H9 (cell line): ENCODE data around the gene LAMA5. TPM values are rescaled to one million over a fixed set of nuclear protein-coding genes. Genes with fewer than 3 reads are reported as not detected.

Experiments
- DNase-seq: peaks from one replicate; pipeline ENCODE4 v3.0.0-alpha.2; 2017
- H2AFZ ChIP-seq: one replicate; pipeline ENCODE4 v1.6.1; 2013; ENCODE audit warnings: mild to moderate bottlenecking, low read length, control low read depth, moderate library complexity
- H2AK5ac ChIP-seq: 2 replicates; pipeline ENCODE4 v1.6.1; 2013; ENCODE audit warnings: low read length, control low read depth, mixed read lengths; ENCODE audit not compliant: insufficient read length
- H2BK120ac ChIP-seq: one replicate; pipeline ENCODE4 v1.6.1; 2013; ENCODE audit warnings: low read depth, mild to moderate bottlenecking, low read length, control low read depth, inconsistent platforms; ENCODE audit not compliant: poor library complexity, severe bottlenecking
- H2BK12ac ChIP-seq: 2 replicates; pipeline ENCODE4 v1.6.1; 2013; ENCODE audit warnings: low read length, control low read depth, mixed read lengths, low read depth; ENCODE audit not compliant: insufficient read length
- H2BK15ac ChIP-seq: 2 replicates; pipeline ENCODE4 v1.6.1; 2013; ENCODE audit warnings: low read depth, low read length, control low read depth
- H2BK20ac ChIP-seq: one replicate; pipeline ENCODE4 v1.6.1; 2013; ENCODE audit warnings: low read depth, mild to moderate bottlenecking, low read length, control low read depth, inconsistent platforms; ENCODE audit not compliant: poor library complexity, severe bottlenecking
- H2BK5ac ChIP-seq: 2 replicates; pipeline ENCODE4 v1.6.1; 2013; ENCODE audit warnings: low read length, control low read depth, mixed read lengths; ENCODE audit not compliant: insufficient read length
- H3K14ac ChIP-seq: 2 replicates; pipeline ENCODE4 v1.6.1; 2013; ENCODE audit warnings: low read length, control low read depth; ENCODE audit not compliant: insufficient read depth
- H3K18ac ChIP-seq: 2 replicates; pipeline ENCODE4 v1.6.1; 2013; ENCODE audit warnings: low read depth, mild to moderate bottlenecking, mixed read lengths, low read length, control low read depth; ENCODE audit not compliant: insufficient read length
- H3K23ac ChIP-seq: 2 replicates; pipeline ENCODE4 v1.6.1; 2013; ENCODE audit warnings: low read length, control low read depth, mixed read lengths, low read depth; ENCODE audit not compliant: insufficient read length
- H3K23me2 ChIP-seq: 2 replicates; pipeline ENCODE4 v1.6.1; 2013; ENCODE audit warnings: low read depth, mild to moderate bottlenecking, mixed read lengths, low read length, control low read depth; ENCODE audit not compliant: insufficient read length, poor library complexity, severe bottlenecking
- H3K27ac ChIP-seq: 2 replicates; pipeline ENCODE4 v1.5.1; 2013; ENCODE audit warnings: low read length, control low read depth, mixed read lengths, low read depth; ENCODE audit not compliant: insufficient read length
- H3K27me3 ChIP-seq: 2 replicates; pipeline ENCODE4 v1.6.1; 2013; ENCODE audit warnings: low read length, control low read depth, inconsistent platforms; ENCODE audit not compliant: insufficient read depth
- H3K4ac ChIP-seq: 2 replicates; pipeline ENCODE4 v1.6.1; 2013; ENCODE audit warnings: low read depth, mild to moderate bottlenecking, control low read depth, inconsistent platforms, low read length, moderate library complexity
- H3K4me1 ChIP-seq: 2 replicates; pipeline ENCODE4 v1.6.1; 2013; ENCODE audit warnings: low read length, control low read depth, inconsistent platforms; ENCODE audit not compliant: insufficient read depth
- H3K4me2 ChIP-seq: 2 replicates; pipeline ENCODE4 v1.6.1; 2013; ENCODE audit warnings: low read length, control low read depth, mixed read lengths; ENCODE audit not compliant: insufficient read length, insufficient read depth
- H3K56ac ChIP-seq: 2 replicates; pipeline ENCODE4 v1.6.1; 2013; ENCODE audit warnings: low read depth, mild to moderate bottlenecking, mixed read lengths, low read length, control low read depth; ENCODE audit not compliant: insufficient read length
- H3K79me1 ChIP-seq: 2 replicates; pipeline ENCODE4 v1.6.1; 2013; ENCODE audit warnings: low read depth, mild to moderate bottlenecking, moderate library complexity, low read length, control low read depth, inconsistent platforms; ENCODE audit not compliant: insufficient read depth, poor library complexity, severe bottlenecking
- H3K79me2 ChIP-seq: 2 replicates; pipeline ENCODE4 v1.6.1; 2013; ENCODE audit warnings: low read length, control low read depth, inconsistent platforms; ENCODE audit not compliant: insufficient read depth
- H3K9ac ChIP-seq: 2 replicates; pipeline ENCODE4 v1.6.1; 2013; ENCODE audit warnings: low read length, control low read depth, mixed read lengths; ENCODE audit not compliant: insufficient read length; ENCODE audit errors: extremely low read depth
- H3K9me3 ChIP-seq: one replicate; pipeline ENCODE4 v1.6.1; 2013; ENCODE audit warnings: low read depth, low read length, inconsistent platforms; ENCODE audit not compliant: control insufficient read depth
- H3T11ph ChIP-seq: one replicate; pipeline ENCODE4 v1.6.1; 2013; ENCODE audit warnings: mild to moderate bottlenecking, low read length, control low read depth, inconsistent platforms
- H4K20me1 ChIP-seq: one replicate; pipeline ENCODE4 v1.6.1; 2013; ENCODE audit not compliant: control insufficient read depth, insufficient read length, insufficient read depth
- H4K5ac ChIP-seq: 2 replicates; pipeline ENCODE4 v1.6.1; 2013; ENCODE audit warnings: low read depth, mild to moderate bottlenecking, mixed read lengths, low read length, control low read depth; ENCODE audit not compliant: insufficient read length
- H4K8ac ChIP-seq: replicated peaks from 2 replicates; pipeline ENCODE4 v1.6.1; 2013; ENCODE audit warnings: low read length, control low read depth, mixed read lengths, low read depth; ENCODE audit not compliant: insufficient read length
- H4K91ac ChIP-seq: 2 replicates; pipeline ENCODE4 v1.6.1; 2013; ENCODE audit warnings: low read depth, mild to moderate bottlenecking, moderate library complexity, mixed read lengths, low read length, control low read depth; ENCODE audit not compliant: insufficient read length
- H3K27ac Mint-ChIP-seq, 3 experiments: 2 replicates in 2 of 3; 3 replicates in 1 of 3; pipeline ENCODE4 v1.8.0; 2020 to 2021; ENCODE audit warnings: mixed read lengths in 3 of 3, mild to moderate bottlenecking in 1 of 3, moderate library complexity in 1 of 3
- H3K27me3 Mint-ChIP-seq: 2 replicates; pipeline ENCODE4 v1.8.0; 2021; ENCODE audit warnings: low read depth, mild to moderate bottlenecking, moderate library complexity, mixed read lengths
- H3K36me3 Mint-ChIP-seq, 3 experiments: 2 replicates in 2 of 3; 3 replicates in 1 of 3; pipeline ENCODE4 v1.8.0; 2020 to 2021; ENCODE audit warnings: low read depth in 3 of 3, mixed read lengths in 3 of 3; ENCODE audit not compliant: insufficient read depth in 1 of 3
- H3K4me1 Mint-ChIP-seq, 2 experiments: 2 replicates each; pipeline ENCODE4 v1.8.0; 2020; ENCODE audit warnings: mixed read lengths in 2 of 2
- H3K4me3 Mint-ChIP-seq, 2 experiments: 2 replicates in 1 of 2; 3 replicates in 1 of 2; pipeline ENCODE4 v1.8.0; 2020 to 2021; ENCODE audit warnings: mild to moderate bottlenecking in 2 of 2, mixed read lengths in 2 of 2, moderate library complexity in 1 of 2
- H3K9me3 Mint-ChIP-seq, 2 experiments: 2 replicates in 1 of 2; 3 replicates in 1 of 2; pipeline ENCODE4 v1.8.0; 2020; ENCODE audit warnings: mild to moderate bottlenecking in 2 of 2, mixed read lengths in 2 of 2, moderate library complexity in 1 of 2
- CTCF ChIP-seq: fragments of 200-600 bp; sonication (generic); conservative IDR thresholded peaks from 3 replicates; pipeline ENCODE4 v1.8.0; 2021; ENCODE audit warnings: antibody characterized with exemption, mild to moderate bottlenecking
- WGBS: extraction: QIAGEN DNeasy Blood & Tissue Kit; methylation state at CpG from one replicate; pipeline ENCODE4 v1.1.7; 2013; ENCODE audit warnings: missing lambda C conversion rate, low lambda C conversion rate, mixed read lengths; ENCODE audit not compliant: insufficient read length; ENCODE audit errors: extremely low coverage; 5-methylcytosine and 5-hydroxymethylcytosine counted together
- total RNA-seq: library from RNA; stranded (reverse); gene quantifications from 2 replicates; pipeline ENCODE4 v1.2.1, GENCODE V29; 2021

LAMA5 gene
- total RNA-seq, 1 experiment from 2014 or later: 200 TPM

DNA sequence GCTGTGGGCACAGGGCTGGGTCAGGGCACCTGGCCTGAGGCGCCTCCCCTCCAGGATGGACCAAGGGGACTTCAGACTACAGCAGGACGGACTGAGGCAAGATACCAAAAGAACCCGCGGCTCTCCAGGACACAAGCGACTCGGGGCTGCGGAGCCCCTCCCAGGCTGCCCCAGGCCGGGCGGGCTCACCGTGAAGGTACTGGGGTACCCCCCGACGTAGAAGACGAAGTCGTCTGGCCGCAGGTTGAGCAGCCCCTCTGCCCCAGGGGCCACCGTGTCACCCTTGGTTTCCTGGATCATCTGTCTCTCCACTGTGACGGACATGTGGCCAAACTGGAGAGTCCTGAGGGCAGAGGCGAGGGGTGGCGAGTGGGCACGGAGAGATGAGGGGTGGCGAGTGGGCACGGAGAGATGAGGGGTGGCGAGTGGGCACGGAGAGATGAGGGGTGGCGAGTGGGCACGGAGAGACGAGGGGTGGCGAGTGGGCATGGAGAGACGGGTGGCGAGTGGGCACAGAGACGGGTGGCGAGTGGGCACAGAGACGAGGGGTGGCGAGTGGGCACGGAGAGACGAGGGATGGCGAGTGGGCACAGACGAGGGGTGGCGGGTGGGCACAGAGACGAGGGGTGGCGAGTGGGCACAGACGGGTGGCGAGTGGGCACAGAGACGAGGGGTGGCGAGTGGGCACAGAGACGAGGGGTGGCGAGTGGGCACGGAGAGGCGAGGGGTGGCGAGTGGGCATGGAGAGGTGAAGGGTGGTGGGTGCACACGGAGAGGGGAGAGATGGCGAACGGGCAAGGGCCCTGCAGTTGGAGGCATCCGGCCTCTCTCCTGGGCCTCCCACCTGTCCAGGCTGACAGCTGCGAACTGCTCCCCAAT, 53.4 kb downstream of the LAMA5 start:
- WGBS: no CpG with 5 or more reads among the region's 55 CpGs
- Histone ChIP-seq H4K5ac (no peak overlapping the region), H3K18ac (no peak overlapping the region), H3K9ac (no peak overlapping the region), H3K27ac (no peak overlapping the region), H3K4me2 (no peak overlapping the region), H2BK5ac (no peak overlapping the region), H2BK120ac (no peak overlapping the region), H2BK15ac (no peak overlapping the region), H3K79me2 (no peaks in the 10 kb centered on the region), H3K9me3 (no peaks in the 10 kb centered on the region), H4K20me1 (no peaks in the 10 kb centered on the region), H3K79me1 (no peaks in the 10 kb centered on the region), H4K91ac (no peak overlapping the region), H3K4me1 (no peaks in the 10 kb centered on the region), H2AFZ (no peak overlapping the region), H3K14ac (no peak overlapping the region), H2AK5ac (no peak overlapping the region), H2BK12ac (no peak overlapping the region), H4K8ac (no peak overlapping the region), H3K4ac (no peak overlapping the region), H3T11ph (no peak overlapping the region), H3K27me3 (no peaks in the 10 kb centered on the region), H3K23me2 (no peaks in the 10 kb centered on the region), H2BK20ac (no peak overlapping the region), H3K56ac (no peak overlapping the region), H3K23ac (no peak overlapping the region)
- no peaks in the 10 kb centered on the region for H3K4me1 Mint-ChIP-seq
- DNase-seq: no peak
- H3K4me3 Mint-ChIP-seq: no peak overlapping the region
- H3K36me3 Mint-ChIP-seq: peaks cover 20 to 64% (median 56%) of the 10 kb centered on the region in 3 experiments
- no peaks in the 10 kb centered on the region for H3K27me3 Mint-ChIP-seq
- H3K27ac Mint-ChIP-seq: no peak overlapping the region
- H3K9me3 Mint-ChIP-seq: peaks cover 3 to 13% of the 10 kb centered on the region in 2 experiments; a peak in 2 of 5 replicates
- no peak for TF ChIP-seq CTCF
